Peyer's patch (tissue), 4 donors: ENCODE results near the gene AUTS2. TPM values are rescaled to one million over a fixed set of nuclear protein-coding genes. Genes with fewer than 3 reads are reported as not detected.

Experiments
- DNase-seq, 3 donors: peaks; one replicate each; pipeline ENCODE4 v3.0.0-alpha.2; 2017 to 2019
- H3K27ac ChIP-seq, 4 donors: fragments of 200-600 bp; sonication (generic); one replicate each; pipeline ENCODE4 v1.5.1; 2016 to 2019
- H3K27me3 ChIP-seq, 2 donors: fragments of 200-600 bp; sonication (generic); one replicate each; pipeline ENCODE4 v1.5.1; 2019
- H3K36me3 ChIP-seq, 3 donors: fragments of 200-600 bp; sonication (generic); one replicate each; pipeline ENCODE4 v1.5.1; 2016 to 2019
- H3K4me1 ChIP-seq, 4 donors: fragments of 200-600 bp; sonication (generic); one replicate each; pipeline ENCODE4 v1.5.1; 2016 to 2019
- H3K4me3 ChIP-seq, 4 donors: fragments of 200-600 bp; sonication (generic); 1 replicate in 3 of 4; 2 replicates in 1 of 4; pipeline ENCODE4 v1.5.1; 2016 to 2019; ENCODE audit warnings: mild to moderate bottlenecking in 1 of 4
- H3K9me3 ChIP-seq, 4 donors: fragments of 200-600 bp; sonication (generic); one replicate each; pipeline ENCODE4 v1.5.1; 2016 to 2019; ENCODE audit warnings: mild to moderate bottlenecking in 1 of 4
- CTCF ChIP-seq, 6 experiments: fragments of 450-650 bp in 4 of 6; fragments of 200-600 bp in 2 of 6; sonication (generic) in 1 of 6; IDR thresholded peaks; one replicate each; pipeline ENCODE4 v1.5.1; 2017 to 2019; ENCODE audit warnings: antibody characterized with exemption in 6 of 6, mild to moderate bottlenecking in 3 of 6, moderate library complexity in 1 of 6
- POLR2A ChIP-seq, 2 donors: fragments of 450-650 bp; IDR thresholded peaks; one replicate each; pipeline ENCODE4 v1.5.1; 2017; ENCODE audit warnings: antibody characterized with exemption in 2 of 2, mild to moderate bottlenecking in 2 of 2, moderate library complexity in 2 of 2
- total RNA-seq, 4 donors: library from RNA; depleted of rRNA; stranded (reverse); fragments of >200 nt; gene quantifications; one replicate each; pipeline ENCODE4 v1.1.0, GENCODE V29; 2016

AUTS2 gene
- total RNA-seq, 4 donors from 2014 or later = 55.9 to 90.0 (median 72.6) TPM

GRCh38 chr7:70649323-70649722 is 1051.0 kb downstream of the AUTS2 start:
- H3K9me3 ChIP-seq = no peaks in the 10 kb centered on the region
- H3K4me3 ChIP-seq = no peak overlapping the region
- H3K4me1 ChIP-seq = no peaks in the 10 kb centered on the region
- DNase-seq = no peak
- no peaks in the 10 kb centered on the region for H3K27me3 ChIP-seq
- no peaks in the 10 kb centered on the region for H3K36me3 ChIP-seq
- H3K27ac ChIP-seq = no peak overlapping the region
- TF ChIP-seq CTCF (IDR thresholded peaks at IDR 0.05) = no peak
- TF ChIP-seq POLR2A (IDR thresholded peaks at IDR 0.05) = no peak

DNA sequence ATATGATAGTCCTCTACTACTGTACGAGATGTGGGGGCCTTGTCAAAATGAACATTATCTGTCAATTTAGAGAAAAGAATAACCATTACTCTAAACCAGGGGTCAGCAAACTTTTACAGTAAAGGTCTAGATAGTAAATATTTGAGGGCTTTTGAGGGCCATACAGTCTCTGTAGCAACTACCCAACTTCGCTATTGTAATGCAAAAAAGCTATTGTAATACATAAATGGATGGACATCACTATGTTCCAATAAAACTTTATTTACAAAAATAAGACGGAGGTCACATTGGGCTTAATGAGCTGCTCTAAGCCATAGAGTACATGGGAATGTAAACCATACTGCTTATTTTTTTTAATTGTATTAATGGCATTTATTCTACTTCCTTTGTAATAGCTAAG is 1055.9 kb downstream of the AUTS2 start:
- H3K4me3 ChIP-seq = no peak overlapping the region
- H3K27me3 ChIP-seq = no peaks in the 10 kb centered on the region
- DNase-seq = no peak
- H3K4me1 ChIP-seq = no peaks in the 10 kb centered on the region
- H3K36me3 ChIP-seq = no peaks in the 10 kb centered on the region
- TF ChIP-seq POLR2A (IDR thresholded peaks at IDR 0.05) = no peak
- no peak for TF ChIP-seq CTCF (IDR thresholded peaks at IDR 0.05)
- no peaks in the 10 kb centered on the region for H3K9me3 ChIP-seq
- H3K27ac ChIP-seq = no peak overlapping the region

GRCh38 chr7:70654979-70655378 is 1056.7 kb downstream of the AUTS2 start:
- no peaks in the 10 kb centered on the region for H3K4me1 ChIP-seq
- H3K27ac ChIP-seq = no peak overlapping the region
- no peak overlapping the region for H3K4me3 ChIP-seq
- no peaks in the 10 kb centered on the region for H3K36me3 ChIP-seq
- no peaks in the 10 kb centered on the region for H3K27me3 ChIP-seq
- DNase-seq = no peak
- no peak for TF ChIP-seq POLR2A (IDR thresholded peaks at IDR 0.05)
- TF ChIP-seq CTCF (IDR thresholded peaks at IDR 0.05) = no peak
- H3K9me3 ChIP-seq = no peaks in the 10 kb centered on the region

DNA sequence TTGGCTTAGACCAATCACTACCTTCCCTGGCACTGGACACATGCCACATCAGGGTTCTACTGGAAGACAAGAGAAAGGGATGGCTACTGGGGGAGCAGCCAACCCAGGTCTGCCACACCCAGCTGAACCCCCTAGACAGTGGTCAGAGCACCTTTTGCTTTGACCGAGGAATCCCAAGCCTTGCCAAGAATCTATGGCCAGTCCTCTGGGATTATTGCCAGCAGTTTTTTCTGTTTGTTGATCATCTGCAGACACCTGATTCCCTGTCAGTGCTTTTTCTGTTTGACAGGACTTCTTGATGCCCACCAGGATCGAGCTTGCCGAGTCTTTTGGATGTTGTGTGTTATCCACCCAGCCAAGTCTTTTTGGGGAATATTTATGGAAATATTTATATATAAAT is 1057.4 kb downstream of the AUTS2 start:
- H3K4me1 ChIP-seq = peaks cover 0 to 1% (median 0%) of the 10 kb centered on the region in 4 donors
- H3K27me3 ChIP-seq = no peaks in the 10 kb centered on the region
- H3K27ac ChIP-seq = no peak overlapping the region
- H3K4me3 ChIP-seq = no peak overlapping the region
- no peaks in the 10 kb centered on the region for H3K36me3 ChIP-seq
- TF ChIP-seq POLR2A (IDR thresholded peaks at IDR 0.05) = no peak
- no peak for TF ChIP-seq CTCF (IDR thresholded peaks at IDR 0.05)
- no peaks in the 10 kb centered on the region for H3K9me3 ChIP-seq
- DNase-seq = no peak

DNA sequence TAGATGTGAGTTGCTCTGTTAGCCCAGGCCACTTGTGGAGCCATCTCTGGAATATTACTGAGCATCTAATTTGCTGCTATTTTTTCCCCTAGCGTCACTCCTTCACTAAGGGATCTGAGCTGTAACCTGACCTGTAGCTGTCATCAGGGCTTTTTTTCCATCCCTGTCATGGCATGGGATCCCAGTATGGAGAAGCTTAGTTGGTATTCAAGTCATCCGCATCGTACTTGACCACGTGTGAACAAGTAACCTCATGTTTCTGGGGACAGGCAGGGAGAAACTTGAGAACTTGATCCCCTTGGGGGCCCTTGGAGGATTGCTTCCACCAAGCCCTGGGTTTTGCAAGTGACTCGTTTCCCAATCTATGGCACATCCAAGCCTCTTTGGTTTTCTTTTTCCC is 1059.3 kb downstream of the AUTS2 start:
- DNase-seq = no peak
- Histone ChIP-seq H3K27ac (no peak overlapping the region), H3K4me3 (no peak overlapping the region), H3K36me3 (no peaks in the 10 kb centered on the region), H3K4me1 (peaks cover 0 to 4% (median 0%) of the 10 kb centered on the region in 4 donors), H3K9me3 (no peaks in the 10 kb centered on the region), H3K27me3 (no peaks in the 10 kb centered on the region)
- TF ChIP-seq POLR2A (IDR thresholded peaks at IDR 0.05) = no peak
- TF ChIP-seq CTCF (IDR thresholded peaks at IDR 0.05) = no peak

- TF ChIP-seq CTCF (IDR thresholded peaks at IDR 0.05) = no peak
- TF ChIP-seq POLR2A (IDR thresholded peaks at IDR 0.05) = no peak
- Histone ChIP-seq H3K27me3 (no peaks in the 10 kb centered on the region), H3K36me3 (no peaks in the 10 kb centered on the region), H3K9me3 (no peaks in the 10 kb centered on the region), H3K4me1 (peaks cover 0 to 4% (median 0%) of the 10 kb centered on the region in 4 donors), H3K4me3 (no peak overlapping the region), H3K27ac (no peak overlapping the region)
- DNase-seq = no peak
Observed at GRCh38 chr7:70657989-70658632, 1059.8 kb downstream of the AUTS2 start.
